Stimulated activated CD8-positive, alpha-beta memory T cell treated with anti-CD3 and anti-CD28 coated beads, Interleukin-7, amount 100 ng/mL, for 24 hours (primary cell): ENCODE data around the gene KRTAP4-1.
"Not testable (repeated sequence)": the region's sequence is repeated elsewhere in the genome, so short reads cannot be mapped to it uniquely, and the experiment has no call there.

Experiments used
- DNase-seq: peaks from one replicate; pipeline ENCODE4 v3.0.0-alpha.2; 2020; ENCODE audit warnings: low read depth

The KRTAP4-1 gene

DNA sequence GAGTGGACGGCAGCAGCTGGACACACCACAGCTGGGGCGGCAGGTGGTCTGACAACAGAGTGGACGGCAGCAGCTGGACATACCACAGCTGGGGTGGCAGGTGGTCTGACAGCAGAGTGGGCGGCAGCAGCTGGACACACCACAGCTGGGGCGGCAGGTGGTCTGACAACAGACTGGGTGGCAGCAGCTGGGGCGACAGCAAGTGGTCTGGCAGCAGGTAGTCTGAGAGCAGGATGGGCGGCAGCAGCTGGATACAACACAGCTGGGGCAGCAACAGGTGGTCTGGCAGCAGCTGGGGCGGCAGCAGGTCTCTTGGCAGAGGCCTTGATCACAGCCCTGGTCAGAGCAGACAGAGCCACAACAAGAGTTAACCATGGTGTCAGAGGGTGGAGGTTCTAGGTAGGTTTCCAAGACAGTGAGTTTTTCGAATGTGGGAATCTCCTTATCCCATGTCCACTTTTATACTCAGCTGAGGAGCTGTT is at the start of gene KRTAP4-1:
Gene KRTAP4-1 (minus strand): TSS at position 432 of the 482 bp plus-strand sequence. CDS start 57 bp downstream, at position 375.
- no peak for DNase-seq

DNA sequence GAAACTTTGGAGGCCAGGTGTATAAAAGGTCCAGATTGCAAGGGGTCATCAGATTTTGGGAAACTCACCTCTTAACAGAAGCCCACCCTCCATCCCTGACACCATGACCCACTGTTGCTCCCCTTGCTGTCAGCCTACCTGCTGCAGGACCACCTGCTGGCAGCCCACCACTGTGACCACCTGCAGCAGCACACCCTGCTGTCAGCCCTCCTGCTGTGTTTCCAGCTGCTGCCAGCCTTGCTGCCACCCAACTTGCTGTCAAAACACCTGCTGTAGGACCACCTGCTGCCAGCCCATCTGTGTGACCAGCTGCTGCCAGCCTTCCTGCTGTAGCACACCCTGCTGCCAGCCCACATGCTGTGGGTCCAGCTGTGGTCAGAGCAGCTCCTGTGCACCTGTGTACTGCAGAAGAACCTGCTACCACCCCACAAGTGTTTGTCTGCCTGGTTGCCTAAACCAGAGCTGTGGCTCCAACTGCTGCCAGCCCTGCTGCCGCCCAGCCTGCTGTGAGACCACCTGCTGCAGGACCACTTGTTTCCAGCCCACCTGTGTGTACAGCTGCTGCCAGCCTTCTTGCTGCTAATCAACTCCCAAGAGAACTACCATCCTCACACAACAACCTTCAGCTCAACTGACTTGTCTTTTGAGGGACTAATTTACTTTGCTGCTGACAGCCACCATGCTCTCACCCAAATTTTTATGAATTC is 47.8 kb upstream of the KRTAP4-1 start, which contains the start of gene KRTAP9-3:
Gene KRTAP9-3 (plus strand): TSS at position 51 of the 707 bp plus-strand sequence. CDS start 53 bp downstream, at position 104.
- not testable (repeated sequence) for DNase-seq

DNA sequence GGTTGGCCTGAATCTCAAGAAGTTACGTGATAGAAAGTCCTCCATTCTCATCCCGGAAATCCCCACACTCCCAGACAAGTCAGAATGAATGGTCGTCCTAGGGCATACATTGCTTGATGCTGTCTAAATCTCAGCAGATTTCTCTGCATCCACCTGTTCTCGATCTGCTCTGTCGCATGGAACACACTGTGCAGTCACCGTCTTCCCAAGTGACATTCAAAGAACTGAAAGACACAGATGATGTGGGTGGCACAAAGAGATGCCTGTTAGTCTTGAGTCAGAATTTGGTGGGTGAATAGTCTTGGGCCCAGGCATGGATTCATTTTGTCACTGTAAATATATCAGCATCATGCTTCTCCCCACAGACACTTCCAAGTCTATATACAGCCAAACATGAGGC is 47.0 kb upstream of the KRTAP4-1 start:
- no peak for DNase-seq

DNA sequence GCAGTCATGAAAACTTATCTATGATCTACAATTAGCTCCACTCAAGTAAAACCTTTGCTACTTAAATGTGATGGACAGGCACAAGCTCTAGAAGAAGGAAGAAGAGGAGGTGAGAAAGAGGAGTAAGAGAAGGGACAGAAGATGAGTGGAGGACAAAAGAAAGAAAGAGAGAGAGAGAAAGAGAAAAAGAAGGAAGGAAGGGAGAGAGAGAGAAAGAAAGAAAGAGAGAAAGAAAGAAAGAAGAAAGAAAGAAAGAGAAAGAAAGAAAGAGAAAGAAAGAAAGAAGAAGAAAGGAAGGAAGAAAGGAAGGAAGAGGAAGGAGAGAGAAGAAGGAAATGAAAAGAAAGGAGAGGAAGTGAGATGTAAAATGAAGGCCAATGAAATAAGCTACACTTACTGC is 45.4 kb upstream of the KRTAP4-1 start:
- DNase-seq = no peak

DNA sequence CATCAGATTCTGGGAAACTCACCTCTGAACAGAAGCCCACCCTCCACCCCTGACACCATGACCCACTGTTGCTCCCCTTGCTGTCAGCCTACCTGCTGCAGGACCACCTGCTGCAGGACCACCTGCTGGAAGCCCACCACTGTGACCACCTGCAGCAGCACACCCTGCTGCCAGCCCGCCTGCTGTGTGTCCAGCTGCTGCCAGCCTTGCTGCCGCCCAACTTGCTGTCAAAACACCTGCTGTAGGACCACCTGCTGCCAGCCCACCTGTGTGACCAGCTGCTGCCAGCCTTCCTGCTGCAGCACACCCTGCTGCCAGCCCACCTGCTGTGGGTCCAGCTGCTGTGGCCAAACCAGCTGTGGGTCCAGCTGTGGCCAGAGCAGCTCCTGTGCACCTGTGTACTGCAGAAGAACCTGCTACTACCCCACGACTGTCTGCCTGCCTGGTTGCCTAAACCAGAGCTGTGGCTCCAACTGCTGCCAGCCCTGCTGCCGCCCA is 41.9 kb upstream of the KRTAP4-1 start, which contains the start of gene KRTAP9-2:
Gene KRTAP9-2 (plus strand): TSS at position 51 of the 498 bp plus-strand sequence. CDS start 7 bp downstream, at position 58.
- DNase-seq = not testable (repeated sequence)

- DNase-seq = no peak
Observed at GRCh38 chr17:41226051-41226450, 41.3 kb upstream of the KRTAP4-1 start.

DNA sequence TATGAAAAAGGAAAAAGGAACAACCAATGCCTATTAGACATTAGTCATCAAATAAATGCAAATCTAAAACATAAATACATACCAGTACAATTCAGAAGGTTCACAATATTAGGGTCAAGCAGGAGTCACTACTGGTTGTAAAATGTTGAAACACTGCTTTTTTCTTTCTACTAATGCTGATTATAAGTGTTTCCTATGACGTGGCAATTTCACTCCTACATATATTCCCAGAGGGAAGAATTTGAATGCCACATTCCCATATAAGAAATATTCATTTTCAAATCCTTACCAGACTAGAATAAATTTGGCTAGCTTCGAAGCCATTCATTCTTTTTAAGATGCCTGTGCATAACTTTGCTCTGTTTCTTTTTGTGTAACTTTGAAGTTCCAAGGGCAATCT is 39.1 kb upstream of the KRTAP4-1 start:
- no peak for DNase-seq

GRCh38 chr17:41215681-41216080 is 31.0 kb upstream of the KRTAP4-1 start:
- DNase-seq = no peak

DNA sequence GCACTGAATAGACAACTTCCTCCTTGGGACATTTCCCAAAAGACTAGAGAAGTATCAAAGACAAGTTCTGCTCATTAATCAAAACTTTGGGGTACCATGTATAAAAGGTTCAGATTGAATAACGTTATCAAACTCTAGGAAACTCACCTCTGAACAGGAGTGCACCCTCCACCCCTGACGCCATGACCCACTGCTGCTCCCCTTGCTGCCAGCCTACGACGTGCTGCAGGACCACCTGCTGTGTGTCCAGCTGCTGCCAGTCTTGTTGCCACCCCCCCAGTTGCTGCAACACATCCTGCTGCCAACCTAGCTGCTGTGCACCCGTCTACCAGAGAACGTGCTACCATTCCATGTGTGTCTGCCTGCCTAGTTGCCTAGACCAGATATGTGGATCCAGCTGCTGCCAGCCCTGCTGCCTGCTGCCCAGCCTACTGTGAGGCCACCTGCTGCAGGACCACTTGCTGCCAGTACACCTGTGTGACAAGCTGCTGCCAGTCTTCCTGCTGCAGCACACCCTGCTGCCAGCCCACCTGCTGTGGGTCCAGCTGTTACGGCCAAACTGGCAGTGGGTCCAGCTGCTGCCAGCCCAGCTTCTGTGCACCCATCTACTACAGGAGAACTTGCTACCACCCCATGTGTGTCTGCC is 27.9 kb upstream of the KRTAP4-1 start:
- DNase-seq = no peak

DNA sequence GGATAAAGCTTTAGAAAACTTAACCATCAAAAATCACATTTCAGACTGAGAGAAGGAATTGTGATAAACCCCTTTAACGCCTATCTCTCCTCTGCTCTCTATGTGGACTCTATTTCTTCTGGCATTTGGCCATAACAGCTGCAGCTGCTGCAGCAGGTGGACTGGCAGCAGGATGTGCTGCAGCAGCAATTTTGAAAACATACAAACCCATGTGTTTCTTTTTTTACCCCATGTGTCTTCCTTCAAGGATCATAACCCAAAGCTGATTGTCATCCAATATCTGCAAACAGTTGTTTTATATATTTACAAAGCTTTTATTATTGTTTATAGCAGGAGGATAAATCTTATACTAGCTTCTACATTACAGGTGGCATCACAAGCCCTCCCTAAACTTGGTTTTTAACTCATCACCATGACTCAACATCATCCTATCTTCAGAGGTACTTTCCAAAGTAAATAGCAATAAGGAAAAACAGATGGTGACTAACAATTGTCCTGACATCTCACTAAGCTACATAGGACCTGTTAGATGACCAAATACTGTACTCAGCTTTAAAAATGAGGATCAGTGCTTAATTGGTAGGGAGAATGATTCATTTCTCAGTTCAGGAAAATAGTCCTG is 27.2 kb upstream of the KRTAP4-1 start:
- DNase-seq = no peak

- DNase-seq = no peak
Observed at GRCh38 chr17:41199421-41200078, 14.8 kb upstream of the KRTAP4-1 start.

GRCh38 chr17:41196068-41196467 is 11.4 kb upstream of the KRTAP4-1 start:
- no peak for DNase-seq

DNA sequence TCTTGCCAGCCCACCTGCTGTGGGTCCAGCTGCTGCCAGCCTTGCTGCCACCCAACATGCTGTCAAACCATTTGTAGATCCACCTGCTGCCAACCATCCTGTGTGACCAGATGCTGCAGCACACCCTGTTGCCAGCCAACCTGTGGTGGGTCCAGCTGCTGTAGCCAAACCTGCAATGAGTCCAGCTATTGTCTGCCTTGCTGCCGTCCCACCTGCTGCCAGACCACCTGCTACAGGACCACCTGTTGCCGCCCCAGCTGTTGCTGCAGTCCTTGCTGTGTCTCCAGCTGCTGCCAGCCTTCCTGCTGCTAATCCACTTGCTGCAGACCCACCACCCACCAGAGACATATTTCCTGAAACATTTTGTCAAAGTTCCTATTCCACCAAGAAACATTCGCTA is 5.6 kb upstream of the KRTAP4-1 start:
- DNase-seq = no peak

DNA sequence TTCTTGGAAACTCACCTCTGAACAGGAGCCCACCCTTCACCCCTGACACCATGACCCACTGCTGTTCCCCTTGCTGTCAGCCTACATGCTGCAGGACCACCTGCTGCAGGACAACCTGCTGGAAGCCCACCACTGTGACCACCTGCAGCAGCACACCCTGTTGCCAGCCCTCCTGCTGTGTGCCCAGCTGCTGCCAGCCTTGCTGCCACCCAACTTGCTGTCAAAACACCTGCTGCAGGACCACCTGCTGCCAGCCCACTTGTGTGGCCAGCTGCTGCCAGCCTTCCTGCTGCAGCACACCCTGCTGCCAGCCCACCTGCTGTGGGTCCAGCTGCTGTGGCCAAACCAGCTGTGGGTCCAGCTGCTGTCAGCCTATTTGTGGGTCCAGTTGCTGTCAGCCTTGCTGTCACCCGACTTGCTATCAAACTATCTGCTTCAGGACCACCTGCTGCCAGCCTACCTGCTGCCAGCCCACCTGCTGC is 5.2 kb upstream of the KRTAP4-1 start, which contains the start of gene KRTAP9-1:
Gene KRTAP9-1 (plus strand): TSS at position 51 of the 482 bp plus-strand sequence. CDS start 0 bp downstream, at position 51.
- DNase-seq = not testable (repeated sequence)

DNA sequence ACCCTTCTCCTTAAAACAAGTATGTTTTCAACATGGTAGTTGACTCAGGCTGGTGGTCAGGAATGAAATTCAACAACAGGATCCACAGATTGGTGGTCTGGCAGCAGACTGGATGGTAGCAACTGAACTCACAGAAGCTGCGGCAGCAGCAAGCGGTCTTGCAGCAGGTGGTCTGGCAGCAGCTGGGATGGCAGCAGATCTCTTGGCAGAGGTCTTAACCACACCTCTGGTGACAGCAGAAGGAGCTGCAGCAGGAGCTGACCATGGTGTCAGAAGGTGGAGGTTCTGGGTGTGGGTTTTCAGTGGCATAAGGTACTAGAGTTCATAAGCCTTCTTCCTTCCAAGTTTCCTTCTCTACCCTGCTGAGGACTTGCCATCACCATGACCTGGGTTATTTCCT is 2.2 kb upstream of the KRTAP4-1 start:
- no peak for DNase-seq

GRCh38 chr17:41185001-41185400 is 290 bp upstream of the KRTAP4-1 start:
- no peak for DNase-seq

DNA sequence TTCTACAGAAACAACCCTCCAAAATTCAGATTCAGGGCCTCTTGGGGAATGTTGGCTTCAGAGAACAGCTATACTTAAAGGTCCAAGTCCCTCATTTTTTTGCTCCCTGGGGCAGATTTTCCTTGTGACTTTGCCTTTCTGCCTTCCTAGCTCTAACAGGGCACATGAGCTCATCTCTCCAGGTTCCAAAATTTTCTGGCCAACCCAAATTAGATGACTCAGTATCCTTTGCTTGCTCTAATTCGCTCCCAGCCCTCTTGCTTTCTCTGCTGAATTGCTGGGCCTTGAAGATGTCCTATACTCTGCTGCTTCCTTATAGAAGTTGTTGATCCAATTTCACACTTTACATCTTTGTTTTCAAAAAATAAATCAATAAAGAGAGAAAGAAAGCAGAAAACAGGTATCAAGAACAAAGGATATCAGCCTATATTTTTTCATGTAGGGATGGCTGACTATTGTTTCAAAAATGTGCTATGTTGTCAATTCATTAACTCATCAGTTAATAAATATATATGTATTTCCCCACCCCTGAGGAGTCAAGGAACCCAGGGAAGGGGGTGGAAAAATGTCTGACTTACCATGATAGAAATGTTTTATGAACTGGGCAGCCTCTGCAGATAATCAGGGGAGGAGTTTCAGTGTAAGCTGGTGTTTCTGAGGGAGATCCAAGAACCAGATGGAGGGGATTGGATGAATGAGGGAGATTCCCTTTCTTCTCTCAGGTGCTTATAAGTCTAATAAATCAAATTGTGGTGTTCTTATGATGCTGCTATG is 5.7 kb downstream of the KRTAP4-1 start:
- no peak for DNase-seq

DNA sequence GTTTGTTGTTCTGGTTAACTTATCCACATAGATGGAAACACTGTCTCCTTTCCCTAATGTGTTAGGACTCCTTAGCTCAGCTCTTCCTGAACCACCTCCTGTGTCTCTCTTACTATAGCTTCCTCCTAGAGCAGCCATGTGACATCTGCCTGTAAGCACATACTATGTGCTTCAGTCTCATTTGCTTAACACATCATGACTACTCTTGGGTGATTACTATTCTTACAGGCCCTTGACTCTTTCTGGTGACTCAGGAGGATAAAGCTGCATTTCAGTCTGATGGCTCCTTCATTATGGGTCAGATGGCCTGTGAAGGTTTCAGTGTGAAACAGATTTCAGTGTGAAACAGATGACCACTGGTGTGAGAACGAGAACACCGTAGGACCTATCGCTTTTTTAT is 6.4 kb downstream of the KRTAP4-1 start:
- no peak for DNase-seq

- no peak for DNase-seq
Observed at GRCh38 chr17:41177727-41178271, 6.9 kb downstream of the KRTAP4-1 start, which contains the start of gene KRTAP4-2. TSS of gene KRTAP4-2 (minus strand) at chr17:41178221. CDS start at chr17:41178164, 57 bp downstream.

DNA sequence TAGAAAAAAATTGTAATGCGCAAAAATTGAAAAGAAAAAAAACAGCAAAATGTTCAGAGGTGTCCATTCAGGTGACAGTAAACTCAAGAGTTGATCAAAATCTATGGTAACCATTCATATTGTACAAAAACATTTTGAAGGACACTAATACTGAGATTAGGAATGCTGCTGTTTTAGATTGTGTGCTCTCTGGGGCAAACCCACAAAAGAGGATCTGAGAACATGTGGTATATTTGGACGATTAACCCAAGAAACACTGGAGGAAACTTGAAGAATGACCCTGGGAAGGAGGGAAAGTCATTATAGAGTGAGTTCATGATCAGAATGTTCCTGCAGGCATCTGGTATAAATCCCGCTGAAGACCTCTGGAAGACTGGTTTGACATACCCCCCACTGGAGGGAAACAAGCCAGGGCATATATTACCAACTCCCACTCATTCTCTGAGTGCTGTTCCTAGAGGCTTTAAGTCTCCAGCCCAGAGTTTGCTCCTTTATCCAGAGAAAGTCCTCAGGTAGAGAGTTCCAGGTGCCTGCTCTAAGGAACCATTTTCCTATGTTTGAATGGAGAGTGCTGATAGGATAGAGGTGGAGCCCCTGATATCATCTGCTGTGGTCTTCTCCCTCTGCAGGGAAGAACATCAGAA is 7.8 kb downstream of the KRTAP4-1 start:
- no peak for DNase-seq
